Endothelial cell of umbilical vein (primary cell): ENCODE results near the gene GNA12. TPM values are rescaled to one million over a fixed set of nuclear protein-coding genes. Genes with fewer than 3 reads are reported as not detected.

ENCODE experiments used
- BruUV-seq: library from RNA; stranded (reverse); fragments of 400-500 nt; replicated peaks from 2 replicates; lab custom pipeline; 2021; lab: Mats Ljungman, UMichigan
- CTCF ChIA-PET: fragments of 300-600, 350-600 bp; sonication (Branson Sonifier 250); formaldehyde crosslinking; loops from one replicate; lab custom pipeline; 2021; ENCODE audit warnings: antibody characterized with exemption, inconsistent platforms; lab: Charles Lee
- POLR2A ChIA-PET: fragments of 300-600, 350-600 bp; sonication (Branson Sonifier 250); formaldehyde crosslinking; loops from one replicate; lab custom pipeline; 2021; ENCODE audit warnings: antibody characterized with exemption, inconsistent platforms; lab: Charles Lee
- DNase-seq: peaks from one replicate; pipeline ENCODE4 v3.0.0-alpha.2; 2011; ENCODE audit warnings: low read depth, low spot score
- FAIRE-seq: peaks from 2 replicates; lab custom pipeline; 2011; peaks lifted over from hg19 to GRCh38; lab: Jason Lieb, UNC
- H2AFZ ChIP-seq: 2 replicates; pipeline ENCODE4 v1.6.0; 2012; ENCODE audit warnings: low read depth, low read length, control low read depth, inconsistent platforms
- H3K27ac ChIP-seq: 2 replicates; pipeline ENCODE4 v1.5.1; 2011; ENCODE audit warnings: low read depth, mild to moderate bottlenecking, control low read depth, low read length, moderate library complexity; ENCODE audit not compliant: insufficient read depth
- H3K27me3 ChIP-seq, 2 experiments: 2 replicates each; pipeline versions ENCODE4 v1.6.0 to v1.6.1; 2011; ENCODE audit warnings: low read length in 2 of 2, mixed read lengths in 1 of 2; ENCODE audit not compliant: control insufficient read depth in 2 of 2, insufficient read depth in 2 of 2
- H3K36me3 ChIP-seq, 2 experiments: 2 replicates in 1 of 2; 3 replicates in 1 of 2; pipeline ENCODE4 v1.5.1; 2011; ENCODE audit warnings: low read length in 2 of 2, mild to moderate bottlenecking in 1 of 2, moderate library complexity in 1 of 2; ENCODE audit not compliant: control insufficient read depth in 2 of 2, insufficient read depth in 2 of 2; ENCODE audit errors: extremely low read depth in 1 of 2
- H3K4me1 ChIP-seq: 3 replicates; pipeline ENCODE4 v1.5.1; 2011; ENCODE audit warnings: mild to moderate bottlenecking, low read length; ENCODE audit not compliant: control insufficient read depth, insufficient read depth; ENCODE audit errors: extremely low read depth
- H3K4me2 ChIP-seq: 2 replicates; pipeline ENCODE4 v1.6.1; 2011; ENCODE audit warnings: low read length, control low read depth, mixed read lengths; ENCODE audit not compliant: insufficient read depth
- H3K4me3 ChIP-seq, 3 experiments: fragments of 200-600 bp in 1 of 3; sonication (generic), shearing (Covaris generic) in 1 of 3; replicated peaks in 1 of 3; 2 replicates each; pipeline ENCODE4 v1.5.1; 2011 to 2016; ENCODE audit warnings: control low read depth in 3 of 3, low read length in 3 of 3, mild to moderate bottlenecking in 2 of 3, inconsistent platforms in 1 of 3, low read depth in 1 of 3, moderate library complexity in 1 of 3; ENCODE audit not compliant: insufficient read depth in 1 of 3
- H3K79me2 ChIP-seq: 2 replicates; pipeline ENCODE4 v1.6.0; 2012; ENCODE audit warnings: low read length, inconsistent platforms; ENCODE audit not compliant: control insufficient read depth, insufficient read depth
- H3K9ac ChIP-seq: replicated peaks from 2 replicates; pipeline ENCODE3; 2011; ENCODE audit warnings: low read length, control low read depth; ENCODE audit not compliant: insufficient read depth; ENCODE audit errors: extremely low read depth
- H3K9me1 ChIP-seq: replicated peaks from 3 replicates; pipeline ENCODE4 v1.6.0; 2011; ENCODE audit warnings: mild to moderate bottlenecking, low read length; ENCODE audit not compliant: control insufficient read depth, insufficient read depth; ENCODE audit errors: extremely low read depth
- H3K9me3 ChIP-seq: replicated peaks from 2 replicates; pipeline ENCODE4 v1.5.1; 2012; ENCODE audit warnings: low read length, inconsistent platforms; ENCODE audit not compliant: control insufficient read depth, insufficient read depth
- H4K20me1 ChIP-seq: replicated peaks from 2 replicates; pipeline ENCODE3; 2011; ENCODE audit warnings: mild to moderate bottlenecking, low read length; ENCODE audit not compliant: control insufficient read depth, insufficient read depth; ENCODE audit errors: extremely low read depth
- CTCF ChIP-seq, 2 donors: IDR thresholded peaks; 1 replicate in 1 of 2; 2 replicates in 1 of 2; pipeline ENCODE4 v1.5.1; 2011; ENCODE audit warnings: low read length in 2 of 2, mild to moderate bottlenecking in 2 of 2, moderate library complexity in 2 of 2, control low read depth in 1 of 2, inconsistent platforms in 1 of 2, low read depth in 1 of 2; ENCODE audit not compliant: insufficient read depth in 1 of 2; ENCODE audit errors: extremely low read depth in 1 of 2
- EZH2 ChIP-seq: IDR thresholded peaks from 2 replicates; pipeline ENCODE4 v1.6.1; 2012; ENCODE audit warnings: borderline replicate concordance, low read depth, mild to moderate bottlenecking, moderate library complexity, low read length, inconsistent platforms; ENCODE audit not compliant: severe bottlenecking
- FOS ChIP-seq: IDR thresholded peaks from 2 replicates; pipeline ENCODE4 v1.6.1; 2011; ENCODE audit warnings: mild to moderate bottlenecking, low read length, moderate library complexity, borderline replicate concordance; ENCODE audit not compliant: insufficient read depth
- GATA2 ChIP-seq: IDR thresholded peaks from 2 replicates; pipeline ENCODE4 v1.7.0; 2011; ENCODE audit warnings: low read depth, mild to moderate bottlenecking, moderate library complexity, mixed read lengths, low read length; ENCODE audit not compliant: insufficient read length, insufficient read depth
- JUN ChIP-seq: IDR thresholded peaks from 2 replicates; pipeline ENCODE4 v1.6.1; 2011; ENCODE audit warnings: borderline replicate concordance, low read depth; ENCODE audit not compliant: insufficient read length, insufficient read depth
- MAX ChIP-seq: IDR thresholded peaks from 2 replicates; pipeline ENCODE4 v1.6.1; 2011; ENCODE audit not compliant: insufficient read depth, insufficient read length
- MYC ChIP-seq: IDR thresholded peaks from one replicate; pipeline ENCODE4 v1.6.1; 2011; ENCODE audit warnings: mild to moderate bottlenecking, low read depth, low read length
- POLR2A ChIP-seq: IDR thresholded peaks from 2 replicates; pipeline ENCODE4 v1.6.1; 2012; ENCODE audit warnings: low read depth, mild to moderate bottlenecking, control low read depth, low read length
- POLR2AphosphoS5 ChIP-seq: IDR thresholded peaks from 2 replicates; pipeline ENCODE4 v1.6.1; 2012; ENCODE audit warnings: low read depth, mild to moderate bottlenecking, control low read depth, low read length, moderate library complexity; ENCODE audit not compliant: insufficient read depth
- dilution Hi-C: fragments of 300-500 bp; cut with MboI; formaldehyde crosslinking; loops from one replicate; pipeline ENCODE4 v1.15.0; 2019; ENCODE audit warnings: low sequenced_read_pairs; ENCODE audit not compliant: extremely low pct_ligation_motif_present
- intact Hi-C: fragments of 100-400 bp; cut with micrococcal nuclease; formaldehyde crosslinking; loops from one replicate; pipeline ENCODE4 v1.10.0; 2022
- polyA plus RNA-seq, 4 experiments: library from polyadenylated mRNA; depleted of rRNA in 3 of 4; stranded (reverse) in 3 of 4; unstranded in 1 of 4; fragments of >200 nt; gene quantifications; 2 replicates each; pipeline versions ENCODE4 v1.2.1 to v1.2.3, GENCODE V29; 2011 to 2012; ENCODE audit warnings: missing spikeins in 1 of 4
- total RNA-seq: library from RNA; stranded (reverse); gene quantifications from 2 replicates; pipeline ENCODE4 v1.2.3, GENCODE V29; 2021

Gene GNA12
- total and polyA plus RNA-seq, 2 donors (not counting 3 experiments of a cell fraction or from before 2014, with no cell fraction given), result 63.0 to 75.1 TPM

- Histone ChIP-seq H3K4me3 (no peak overlapping the region), H3K9ac (no peak overlapping the region), H3K9me1 (no peaks in the 10 kb centered on the region), H4K20me1 (no peaks in the 10 kb centered on the region), H3K4me2 (no peak overlapping the region), H3K79me2 (no peaks in the 10 kb centered on the region), H3K4me1 (peaks cover 22% of the 10 kb centered on the region), H3K36me3 (no peaks in the 10 kb centered on the region), H3K27me3 (no peaks in the 10 kb centered on the region), H3K27ac (no peak overlapping the region), H2AFZ (no peak overlapping the region), H3K9me3 (no peaks in the 10 kb centered on the region)
- dilution Hi-C loops, result no loop called here
- TF ChIP-seq MYC, result no peak
- no peak for TF ChIP-seq MAX
- TF ChIP-seq GATA2, result no peak
- no peak for TF ChIP-seq JUN
- no peak for TF ChIP-seq FOS
- TF ChIP-seq CTCF (IDR thresholded peaks at IDR 0.05; ENCODE audit: extremely low read depth in 1 of 2, insufficient read depth in 1 of 2, low read depth in 1 of 2, low read length in 2 of 2), result no peak
- TF ChIP-seq POLR2AphosphoS5, result no peak
- TF ChIP-seq POLR2A, result no peak
- no peak for TF ChIP-seq EZH2
- POLR2A ChIA-PET, result no interaction called here
- DNase-seq (no peak), FAIRE-seq (no peak)
- intact Hi-C loops, result loop anchor here (5.0 to 10.0 kb wide), 6 partner anchors 104 to 1773 kb away; partner anchors contain the start of gene SDK1
- no TSS peak for BruUV-seq
- CTCF ChIA-PET, result no interaction called here
Observed at GRCh38 chr7:2861509-2861908, 17.4 kb upstream of the GNA12 start.
